Stimulated activated CD8-positive, alpha-beta memory T cell treated with anti-CD3 and anti-CD28 coated beads, Interleukin-2, amount 100 ng/mL, for 1 hour (primary cell): ENCODE measurements around the gene FUOM.

Experiments
- DNase-seq, 2 donors: peaks; one replicate each; pipeline ENCODE4 v3.0.0-alpha.2; 2020; ENCODE audit warnings: low read depth in 2 of 2

Gene FUOM

DNA sequence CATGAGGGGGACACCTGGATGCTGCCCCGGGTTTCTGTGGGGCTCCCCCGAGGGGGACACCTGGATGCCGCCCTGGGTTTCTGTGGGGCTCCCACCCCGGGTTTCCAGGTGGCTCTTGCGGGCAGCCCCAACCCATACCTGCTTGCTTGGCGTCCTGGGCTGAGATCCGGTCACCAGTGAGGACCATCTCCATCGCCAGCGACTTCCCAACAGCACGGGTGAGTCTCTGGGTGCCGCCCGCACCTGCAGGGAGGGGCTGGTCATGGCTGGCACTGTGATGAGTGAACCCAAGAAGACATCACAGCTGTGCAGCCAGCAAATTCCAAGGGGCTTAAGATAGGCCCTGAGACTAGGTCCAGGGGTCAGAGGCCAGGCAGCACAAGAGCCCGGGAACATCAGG lies 8.9 kb upstream of the FUOM start:
- no peak for DNase-seq

- DNase-seq: no peak
Measured at GRCh38 chr10:133366130-133366478, 8.3 kb upstream of the FUOM start.

DNA sequence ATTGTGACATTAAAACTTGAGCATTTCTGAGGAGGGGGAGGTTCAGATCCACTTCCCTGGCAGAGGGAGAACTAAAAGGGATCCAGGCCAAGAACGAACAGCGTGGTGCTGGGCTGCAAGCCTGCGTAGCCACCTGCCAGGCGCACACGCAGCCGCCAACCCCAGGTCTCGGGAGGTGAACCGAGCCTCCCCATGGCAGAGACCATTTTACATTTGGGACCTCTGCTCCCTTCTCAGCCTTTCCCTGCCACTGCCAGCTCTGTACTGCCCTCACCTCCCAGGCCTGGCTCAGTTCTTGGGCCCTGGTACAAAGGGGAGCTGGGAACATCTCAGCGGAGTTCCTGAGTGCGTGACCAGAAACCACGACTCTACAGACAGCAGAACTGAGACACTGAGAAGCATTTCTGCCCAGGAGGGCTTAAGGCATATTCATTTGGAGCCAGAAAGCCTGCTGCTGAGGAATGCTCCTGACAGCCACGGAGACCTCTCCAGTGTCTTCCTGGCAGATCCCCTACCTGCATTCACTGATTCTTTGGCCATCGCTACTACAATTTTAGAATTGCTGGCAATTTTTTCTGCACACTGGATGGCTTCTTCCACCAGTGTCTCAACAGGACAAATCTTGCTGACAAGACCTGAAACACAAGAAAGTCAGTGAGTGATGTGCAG lies 7.8 kb upstream of the FUOM start:
- no peak for DNase-seq

DNA sequence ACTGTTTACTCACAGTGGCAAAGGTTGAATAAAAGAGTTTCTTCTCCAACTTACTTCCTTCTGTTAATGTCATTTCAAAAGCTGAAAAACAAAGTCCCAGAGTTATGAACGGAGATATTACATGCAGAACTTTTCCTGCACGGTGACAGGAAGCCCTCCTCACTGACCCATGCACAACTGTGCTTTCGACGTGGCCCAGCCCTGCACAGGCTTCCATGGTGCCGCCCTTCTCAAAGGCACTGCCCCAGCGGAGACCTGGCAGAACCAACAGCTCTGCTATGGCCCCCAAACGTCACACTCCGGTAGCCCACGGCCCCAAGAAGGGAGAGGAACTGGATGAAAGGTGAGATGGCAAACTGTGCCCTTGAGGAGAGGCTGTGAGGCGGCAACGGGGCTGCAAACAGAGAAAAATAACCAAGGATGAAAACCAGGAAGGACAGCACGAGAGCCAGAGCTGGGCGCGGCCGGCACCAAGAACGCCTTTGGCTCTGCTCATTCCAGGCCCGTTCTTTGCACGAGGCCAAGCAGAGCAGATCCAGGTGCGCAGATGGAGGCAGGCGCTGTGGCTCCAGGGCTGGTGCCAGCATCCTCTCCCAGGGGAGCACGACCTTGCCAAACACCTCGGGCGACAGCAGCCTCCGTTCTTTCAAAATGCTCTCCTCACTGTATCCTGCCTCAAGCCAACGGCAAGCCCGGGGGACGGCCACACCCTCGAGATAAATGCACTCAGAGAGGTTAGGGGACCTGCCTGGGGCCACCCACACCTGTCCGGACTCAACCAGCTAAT lies 7.0 kb upstream of the FUOM start:
- DNase-seq: no peak

DNA sequence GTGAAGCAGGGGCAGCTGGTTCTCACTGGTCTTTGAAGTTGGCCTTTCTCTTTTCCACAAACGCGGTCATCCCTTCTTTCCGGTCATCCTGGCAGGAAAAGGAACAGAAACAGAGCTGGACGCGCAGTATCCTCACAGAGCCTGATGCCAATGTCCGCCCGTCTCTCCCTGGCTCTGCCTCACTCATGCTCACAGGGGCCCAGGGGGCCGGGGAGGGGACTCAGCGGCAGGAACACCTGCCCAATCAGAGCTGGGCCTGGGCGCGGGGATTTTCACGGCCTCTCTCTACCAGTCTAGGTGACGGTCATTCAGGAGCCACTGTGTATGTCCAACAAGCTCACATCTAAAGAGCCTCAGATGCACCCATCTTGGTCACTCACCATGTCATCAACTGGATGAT lies 5.0 kb upstream of the FUOM start:
- no peak for DNase-seq

DNA sequence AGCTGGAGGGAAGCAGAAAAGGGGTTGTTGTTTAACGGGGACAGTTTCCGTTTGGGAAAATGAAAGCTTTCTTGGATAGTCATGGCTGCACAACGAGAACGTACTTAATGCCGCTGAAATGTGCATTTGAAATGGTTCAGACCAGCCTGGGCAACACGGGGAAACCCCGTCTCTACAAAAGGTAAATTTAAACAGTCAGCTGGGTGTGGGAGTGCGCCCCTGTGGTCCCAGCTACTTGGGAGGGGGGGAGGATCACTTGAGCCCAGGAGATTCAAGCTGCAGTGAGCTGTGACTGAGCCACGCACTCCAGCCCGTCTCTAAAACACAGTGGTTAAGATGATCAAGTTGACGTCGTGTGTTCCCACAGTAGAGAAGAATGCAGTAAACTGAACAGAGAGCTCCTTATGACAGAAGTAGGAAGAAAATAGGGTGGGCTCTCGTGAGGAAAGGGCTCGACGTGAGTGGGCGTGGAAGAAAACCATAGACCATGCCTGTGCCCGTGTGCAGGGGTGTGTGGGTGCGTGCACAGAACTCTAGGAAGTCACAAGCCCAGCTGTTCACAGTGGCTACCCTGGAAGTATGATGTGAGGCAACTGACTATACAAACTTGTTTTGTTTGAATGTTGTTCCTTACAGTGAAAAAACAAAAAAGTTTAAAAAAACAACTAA lies 4.1 kb upstream of the FUOM start:
- DNase-seq: no peak

DNA sequence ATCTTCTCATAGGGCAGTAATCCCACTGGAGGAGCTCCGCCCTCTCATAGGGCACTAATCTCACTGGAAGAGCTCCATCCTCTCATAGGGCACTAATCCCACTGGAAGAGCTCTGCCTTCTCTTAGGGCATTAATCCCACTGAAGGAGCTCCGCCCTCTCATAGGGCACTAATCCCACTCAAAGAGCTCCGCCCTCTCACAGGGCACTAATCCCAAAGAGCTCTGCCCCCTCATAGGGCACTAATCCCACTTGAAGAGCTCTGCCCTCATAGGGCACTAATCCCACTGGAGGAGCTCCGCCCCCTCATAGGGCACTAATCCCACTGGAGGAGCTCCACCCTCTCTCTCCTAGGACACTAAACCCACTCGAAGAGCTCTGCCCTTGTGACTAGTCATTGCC lies 3.4 kb upstream of the FUOM start:
- DNase-seq: no peak

DNA sequence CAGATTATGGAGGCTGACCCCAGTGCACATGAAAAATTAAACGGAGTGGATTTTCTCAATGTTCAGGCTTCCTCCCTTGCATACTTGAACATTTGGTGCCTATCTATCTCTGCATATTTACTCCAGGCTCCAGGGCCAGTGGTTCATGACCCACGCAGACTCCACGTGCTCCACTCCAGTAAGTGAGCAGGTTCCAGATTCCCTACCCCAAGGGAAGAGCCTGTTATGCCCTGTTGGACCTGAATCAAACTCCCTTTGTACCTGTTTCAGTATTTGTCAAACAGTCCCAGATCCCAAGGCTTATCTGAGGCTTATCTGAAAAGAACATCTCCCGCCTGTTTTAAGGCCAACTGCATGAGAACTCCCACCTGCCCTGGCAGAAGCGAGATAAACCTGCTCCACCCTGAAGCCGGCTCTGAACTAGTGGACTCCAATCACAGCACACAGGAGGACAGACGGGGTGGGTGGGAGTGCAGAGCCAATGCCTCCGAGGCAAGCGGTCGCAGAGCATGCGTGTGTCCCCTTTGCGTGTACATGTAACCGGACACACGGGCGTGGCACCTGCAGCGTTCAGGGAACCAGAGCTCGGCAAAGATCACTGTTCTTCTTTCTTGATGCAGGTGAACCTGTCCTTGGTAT lies 2.3 kb upstream of the FUOM start:
- no peak for DNase-seq

DNA sequence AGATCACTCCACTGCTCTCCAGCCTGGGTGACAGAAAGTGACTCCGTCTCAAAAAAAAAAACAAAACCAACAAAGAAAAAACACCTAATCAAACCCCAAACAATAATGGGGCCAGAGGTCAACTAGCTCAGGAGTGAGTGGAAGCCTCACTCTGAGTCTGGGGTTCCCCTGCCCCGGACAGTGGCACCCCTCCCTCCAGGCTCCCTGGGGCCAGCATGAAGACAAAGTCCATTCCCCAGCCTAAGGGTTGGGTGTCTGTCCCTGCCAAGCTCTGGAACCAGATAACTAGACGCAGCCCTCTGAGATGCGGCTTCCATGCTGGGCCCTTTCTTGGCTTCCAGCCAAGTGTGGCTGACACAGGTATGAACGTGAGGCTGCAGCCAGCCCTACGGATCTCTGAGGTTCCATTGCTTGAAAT lies 1.7 kb upstream of the FUOM start:
- no peak for DNase-seq

- DNase-seq: no peak
Measured at GRCh38 chr10:133358925-133359310, 1.1 kb upstream of the FUOM start.

- DNase-seq: no peak
Measured at GRCh38 chr10:133358162-133358924, 524 bp upstream of the FUOM start.

DNA sequence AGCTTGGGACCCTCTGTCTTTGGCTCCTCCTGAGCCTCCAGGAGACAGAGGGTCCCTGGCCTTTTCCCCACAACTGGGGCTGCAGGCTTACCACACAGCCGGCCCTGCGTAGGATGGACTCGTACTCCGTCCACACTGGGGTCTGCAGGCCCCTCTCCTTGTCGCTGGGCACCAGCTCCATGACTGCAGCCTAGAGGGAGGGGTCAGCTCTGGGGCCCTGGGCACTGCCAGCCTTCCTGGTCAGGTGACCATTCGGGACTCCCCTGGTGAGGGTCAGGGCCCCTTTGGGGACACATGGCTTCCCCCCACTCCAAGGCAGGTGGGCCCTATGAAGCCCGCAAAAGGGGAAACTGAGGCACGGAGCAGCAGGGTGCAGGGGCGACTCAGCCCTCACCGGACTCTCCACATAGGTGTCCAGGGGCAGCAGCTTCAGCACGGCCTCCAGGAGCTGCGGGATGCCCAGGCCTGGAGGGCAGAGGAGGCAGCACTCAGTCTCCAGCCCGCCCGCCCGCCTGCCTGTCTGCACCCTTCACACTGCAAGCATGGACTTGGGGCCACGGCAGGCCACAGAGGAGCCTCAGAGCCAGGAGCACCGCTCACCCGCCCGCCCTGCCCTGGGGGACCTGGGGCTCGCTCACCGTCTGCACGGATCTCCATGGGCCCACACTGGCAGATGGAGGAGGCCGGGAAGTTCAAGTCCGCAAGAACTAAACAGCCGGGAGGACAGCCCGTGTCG lies 1.1 kb downstream of the FUOM start:
- no peak for DNase-seq

DNA sequence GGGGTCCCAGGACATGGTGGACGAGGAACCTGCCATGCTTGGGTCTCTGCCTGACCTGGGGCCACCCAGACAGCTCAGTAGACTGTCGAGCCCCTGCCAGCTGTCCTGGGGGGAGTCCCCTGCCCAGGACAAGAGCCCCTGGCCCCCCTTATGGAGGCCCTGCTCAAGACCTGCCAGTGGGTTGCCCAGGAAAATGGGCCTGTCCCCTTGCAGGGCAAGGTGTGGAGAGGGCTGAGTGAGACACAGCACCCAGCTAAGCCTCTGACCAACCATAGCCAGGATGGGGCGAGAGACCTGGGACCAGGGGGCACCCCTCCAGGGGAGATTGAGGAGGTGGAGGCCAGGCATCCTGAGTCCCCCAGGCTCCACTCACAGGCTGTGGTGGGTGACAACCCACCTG lies 1.8 kb downstream of the FUOM start:
- no peak for DNase-seq

DNA sequence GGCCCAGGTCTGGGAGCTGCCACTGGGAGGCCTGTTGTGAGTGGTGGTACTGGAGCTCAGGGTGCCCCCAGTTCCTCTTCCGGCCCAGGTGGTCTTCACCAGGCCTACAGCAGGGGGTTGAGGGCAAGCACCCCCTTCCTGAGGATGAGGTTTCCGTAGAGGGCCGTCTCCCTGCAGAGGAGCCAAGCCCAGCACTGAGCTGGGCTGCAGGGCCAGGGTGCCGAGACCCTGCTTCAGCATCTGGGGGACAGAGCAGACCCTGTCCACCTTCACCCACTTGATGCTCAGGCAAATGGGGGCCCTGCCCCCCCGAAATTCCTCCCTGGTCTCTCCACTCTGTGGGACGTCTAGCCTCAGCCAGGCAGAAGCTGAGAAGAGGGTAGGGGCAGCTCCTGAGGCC lies 2.6 kb downstream of the FUOM start:
- DNase-seq: no peak

GRCh38 chr10:133354672-133355240 lies 3.1 kb downstream of the FUOM start:
- no peak for DNase-seq

- no peak for DNase-seq
Measured at GRCh38 chr10:133353988-133354605, 3.7 kb downstream of the FUOM start.

DNA sequence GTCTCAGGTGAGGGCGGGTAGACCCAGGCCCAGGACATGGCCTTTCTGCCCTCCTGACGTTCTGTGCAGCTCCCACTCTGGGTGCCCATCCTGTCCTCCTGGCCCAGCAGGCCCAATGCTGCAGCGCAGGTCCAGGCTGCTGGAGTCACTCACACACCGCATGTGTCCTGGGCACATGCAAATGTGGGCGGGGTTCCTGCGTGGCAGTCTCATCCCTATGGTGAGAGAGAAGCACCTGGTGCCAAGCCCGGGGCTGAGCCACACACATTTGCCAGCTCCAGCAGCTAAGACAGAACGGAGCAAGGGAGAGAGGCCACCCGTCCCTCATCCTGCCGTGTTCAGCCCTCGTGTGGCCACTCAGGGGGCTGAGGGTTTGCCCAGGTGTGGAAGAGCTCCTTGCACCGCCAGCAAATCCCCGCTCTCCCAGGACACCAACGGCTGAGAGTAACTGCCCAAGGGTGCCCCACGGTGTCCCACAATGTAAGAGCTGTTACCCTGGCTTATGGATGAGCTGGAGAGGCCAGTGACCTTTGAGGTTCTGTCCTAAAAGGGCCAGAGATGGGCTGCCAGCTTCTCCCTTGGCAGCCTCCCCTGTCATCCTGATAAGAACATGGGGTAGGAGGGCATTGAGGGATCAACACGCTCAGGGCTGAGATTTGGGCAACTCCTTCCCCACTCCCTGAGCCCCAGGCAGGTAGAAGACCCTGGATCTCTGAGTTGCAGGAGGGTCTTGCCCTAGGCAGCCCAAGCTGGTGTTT lies 4.4 kb downstream of the FUOM start:
- DNase-seq: no peak

DNA sequence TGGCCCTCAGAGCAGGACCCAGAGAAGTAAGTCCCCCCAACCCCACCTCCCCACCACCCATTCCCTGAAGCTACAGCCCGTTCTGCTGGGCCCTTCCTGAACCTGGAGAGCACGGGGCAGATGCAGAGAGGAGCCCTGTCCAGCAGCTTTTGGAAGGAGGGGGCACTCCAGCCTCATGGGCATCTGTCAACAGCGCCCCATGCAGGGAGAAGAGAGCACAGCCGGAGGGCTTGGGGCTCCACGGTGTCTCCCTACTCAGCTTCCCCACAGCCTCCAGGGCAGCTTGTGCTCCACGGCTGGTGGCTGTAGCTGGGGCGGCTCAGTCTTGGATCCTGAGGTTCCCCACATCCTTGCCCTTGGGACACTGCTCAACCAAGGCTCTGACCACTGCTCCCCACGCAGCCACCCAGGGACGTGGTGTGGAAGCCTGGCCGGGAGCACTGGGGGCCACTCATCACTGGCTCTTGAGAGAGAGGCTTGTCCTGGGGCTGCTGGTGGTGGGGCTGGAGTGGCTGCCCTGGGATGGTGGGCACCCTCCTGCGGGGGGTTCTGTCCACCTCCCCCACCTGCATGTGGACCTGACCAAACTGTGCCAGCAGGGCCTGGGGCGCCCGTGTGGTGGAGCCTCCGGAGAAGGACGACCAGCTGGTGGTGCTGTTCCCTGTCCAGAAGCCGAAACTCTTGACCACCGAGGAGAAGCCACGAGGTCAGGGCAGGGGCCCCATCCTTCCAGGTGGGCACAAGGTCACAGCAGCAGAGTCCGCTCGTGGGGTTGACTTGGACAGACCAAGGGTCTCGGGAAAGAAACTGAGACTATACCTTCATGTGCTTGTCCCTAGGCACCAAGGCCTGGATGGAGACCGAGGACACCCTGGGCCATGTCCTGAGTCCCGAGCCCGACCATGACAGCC lies 6.2 kb downstream of the FUOM start:
- DNase-seq: no peak

DNA sequence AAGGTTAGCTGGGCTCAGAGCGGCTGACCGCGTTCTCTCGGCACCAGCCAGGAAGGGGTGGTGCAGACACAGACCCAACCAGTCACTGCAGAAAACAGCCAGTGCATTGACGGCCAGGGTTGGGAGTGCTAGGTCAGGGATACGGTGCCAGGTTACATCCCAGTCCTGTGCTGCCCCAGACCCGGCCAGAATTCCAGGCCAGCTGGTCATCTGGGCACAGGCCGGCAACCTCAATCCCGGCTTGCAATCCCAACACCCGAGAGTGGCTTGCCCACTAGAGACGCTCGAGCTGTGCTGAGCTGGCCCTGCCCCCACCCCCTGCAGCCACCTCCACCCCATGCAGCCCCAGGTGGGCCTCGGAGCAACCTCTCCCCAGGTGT lies 6.9 kb downstream of the FUOM start:
- DNase-seq: no peak
